Measurements from ENCODE around the gene KIAA1328.

The KIAA1328 gene

DNA sequence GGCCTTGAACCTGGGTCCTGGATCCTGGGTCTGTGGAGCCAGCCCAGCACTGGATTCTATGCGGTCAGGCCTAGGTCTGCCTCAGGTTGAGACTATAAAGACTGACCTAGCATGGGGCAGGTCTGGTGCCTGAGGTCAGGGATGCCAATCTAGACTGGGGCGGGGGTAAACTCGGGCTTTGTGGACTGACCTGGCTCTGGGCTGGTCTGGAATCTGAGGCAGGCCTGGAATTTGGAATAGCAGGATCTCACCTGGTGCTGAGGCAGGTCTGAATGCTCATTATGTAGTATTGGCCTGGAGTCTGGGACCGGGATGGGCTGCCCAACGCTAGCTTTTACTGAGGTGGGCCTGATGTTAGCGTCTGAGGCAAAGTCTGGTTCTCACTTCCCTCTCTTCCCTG, 256.0 kb downstream of the KIAA1328 start:
- peaks cover 8% of the 10 kb centered on the region for H3K4me1 ChIP-seq (ENCODE audit: control insufficient read depth, insufficient read depth, low read length)
- H3K9me3 ChIP-seq (ENCODE audit: control insufficient read depth, insufficient read depth, low read length) = no peaks in the 10 kb centered on the region
- no peaks in the 10 kb centered on the region for H3K36me3 ChIP-seq (ENCODE audit: control insufficient read depth, insufficient read depth, low read length)
- H3K27me3 ChIP-seq (ENCODE audit: control insufficient read depth, insufficient read depth, low read length) = no peaks in the 10 kb centered on the region
- H3K4me3 ChIP-seq (ENCODE audit: low read depth, low read length) = no peak overlapping the region
- no peak overlapping the region for H3K9ac ChIP-seq (ENCODE audit: low read depth, low read length)

DNA sequence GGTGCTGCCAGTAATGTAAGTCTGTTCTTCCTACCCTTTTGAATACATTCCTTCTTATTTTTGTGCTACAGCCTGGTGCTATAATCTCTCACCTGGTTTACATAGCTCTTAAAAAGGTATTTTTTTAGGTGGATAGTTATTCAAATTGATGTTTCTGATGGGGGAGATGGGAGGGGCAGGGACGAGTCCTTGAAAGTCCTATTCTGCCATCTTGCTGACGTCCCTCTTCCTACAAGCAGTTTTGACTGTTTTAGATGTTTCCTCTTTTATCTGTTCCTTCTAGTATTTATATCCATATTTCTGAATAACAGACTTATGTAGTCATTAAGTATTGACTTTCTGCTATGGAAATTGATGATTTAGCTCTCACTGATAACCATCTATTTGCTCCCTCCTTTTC, 256.4 kb downstream of the KIAA1328 start:
- Histone ChIP-seq H3K4me1 (ENCODE audit: control insufficient read depth, insufficient read depth, low read length) (peaks cover 8% of the 10 kb centered on the region), H3K27me3 (ENCODE audit: control insufficient read depth, insufficient read depth, low read length) (no peaks in the 10 kb centered on the region), H3K9ac (ENCODE audit: low read depth, low read length) (no peak overlapping the region), H3K4me3 (ENCODE audit: low read depth, low read length) (no peak overlapping the region), H3K36me3 (ENCODE audit: control insufficient read depth, insufficient read depth, low read length) (no peaks in the 10 kb centered on the region), H3K9me3 (ENCODE audit: control insufficient read depth, insufficient read depth, low read length) (no peaks in the 10 kb centered on the region)

- Histone ChIP-seq H3K27me3 (ENCODE audit: control insufficient read depth, insufficient read depth, low read length) (no peaks in the 10 kb centered on the region), H3K4me1 (ENCODE audit: control insufficient read depth, insufficient read depth, low read length) (no peaks in the 10 kb centered on the region), H3K9me3 (ENCODE audit: control insufficient read depth, insufficient read depth, low read length) (peaks cover 3% of the 10 kb centered on the region), H3K9ac (ENCODE audit: low read depth, low read length) (no peak overlapping the region), H3K36me3 (ENCODE audit: control insufficient read depth, insufficient read depth, low read length) (peaks cover 2% of the 10 kb centered on the region), H3K4me3 (ENCODE audit: low read depth, low read length) (no peak overlapping the region)
These were observed 279.0 kb downstream of the KIAA1328 start for GRCh38 chr18:37107748-37108522.

DNA sequence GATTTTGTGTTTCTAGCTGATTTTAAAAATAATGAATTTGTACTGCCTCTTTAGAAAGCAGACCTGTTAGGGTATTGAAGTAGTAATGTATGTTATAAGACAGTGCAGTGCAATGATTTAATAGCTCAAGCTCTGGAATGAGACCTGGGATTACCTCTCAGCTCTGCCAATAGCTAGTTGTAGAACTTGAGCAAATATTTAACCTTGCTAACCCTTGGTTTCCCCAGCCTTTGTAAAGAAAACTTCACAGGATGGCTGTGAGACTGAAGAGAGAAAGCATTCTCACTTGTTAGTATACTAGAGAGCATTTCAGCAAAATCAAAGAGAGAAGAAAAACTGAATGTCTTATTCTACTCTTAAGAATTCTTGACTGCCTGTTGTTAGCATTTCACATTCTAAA, 293.9 kb downstream of the KIAA1328 start:
- H3K4me1 ChIP-seq (ENCODE audit: control insufficient read depth, insufficient read depth, low read length) = no peaks in the 10 kb centered on the region

GRCh38 chr18:37124516-37124915, 295.6 kb downstream of the KIAA1328 start:
- Histone ChIP-seq H3K27me3 (ENCODE audit: control insufficient read depth, insufficient read depth, low read length) (no peaks in the 10 kb centered on the region), H3K9me3 (ENCODE audit: control insufficient read depth, insufficient read depth, low read length) (no peaks in the 10 kb centered on the region), H3K4me3 (ENCODE audit: low read depth, low read length) (no peak overlapping the region), H3K9ac (ENCODE audit: low read depth, low read length) (no peak overlapping the region), H3K4me1 (ENCODE audit: control insufficient read depth, insufficient read depth, low read length) (no peaks in the 10 kb centered on the region), H3K36me3 (ENCODE audit: control insufficient read depth, insufficient read depth, low read length) (no peaks in the 10 kb centered on the region)

More for the DNA sequence above, 293.9 kb downstream of the KIAA1328 start:
- Histone ChIP-seq H3K36me3 (ENCODE audit: control insufficient read depth, insufficient read depth, low read length) (no peaks in the 10 kb centered on the region), H3K9ac (ENCODE audit: low read depth, low read length) (no peak overlapping the region), H3K27me3 (ENCODE audit: control insufficient read depth, insufficient read depth, low read length) (no peaks in the 10 kb centered on the region), H3K4me3 (ENCODE audit: low read depth, low read length) (no peak overlapping the region), H3K9me3 (ENCODE audit: control insufficient read depth, insufficient read depth, low read length) (no peaks in the 10 kb centered on the region)

DNA sequence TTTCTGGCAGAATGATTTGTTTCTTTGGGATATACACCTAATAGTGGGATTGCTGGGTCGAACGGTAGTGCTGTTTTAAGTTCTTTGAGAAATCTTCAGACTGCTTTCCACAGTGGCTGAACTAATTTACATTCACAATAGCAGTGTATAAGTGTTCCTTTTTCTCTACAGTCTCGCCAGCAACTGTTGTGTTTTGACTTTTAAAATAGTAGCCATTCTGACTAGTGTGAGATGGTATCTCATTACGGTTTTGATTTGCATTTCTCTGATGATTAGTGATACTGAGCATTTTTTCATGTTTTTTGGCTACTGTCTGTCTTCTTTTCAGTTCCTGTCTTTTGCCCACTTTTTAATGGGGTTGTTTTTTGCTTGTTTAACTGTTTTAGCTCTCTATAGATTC, 306.2 kb downstream of the KIAA1328 start:
- Histone ChIP-seq H3K4me3 (ENCODE audit: low read depth, low read length) (no peak overlapping the region), H3K36me3 (ENCODE audit: control insufficient read depth, insufficient read depth, low read length) (no peaks in the 10 kb centered on the region), H3K4me1 (ENCODE audit: control insufficient read depth, insufficient read depth, low read length) (peaks cover 4% of the 10 kb centered on the region), H3K27me3 (ENCODE audit: control insufficient read depth, insufficient read depth, low read length) (no peaks in the 10 kb centered on the region), H3K9ac (ENCODE audit: low read depth, low read length) (no peak overlapping the region), H3K9me3 (ENCODE audit: control insufficient read depth, insufficient read depth, low read length) (no peaks in the 10 kb centered on the region)

- Histone ChIP-seq H3K36me3 (ENCODE audit: control insufficient read depth, insufficient read depth, low read length) (no peaks in the 10 kb centered on the region), H3K9me3 (ENCODE audit: control insufficient read depth, insufficient read depth, low read length) (no peaks in the 10 kb centered on the region), H3K4me1 (ENCODE audit: control insufficient read depth, insufficient read depth, low read length) (peaks cover 5% of the 10 kb centered on the region), H3K9ac (ENCODE audit: low read depth, low read length) (no peak overlapping the region), H3K27me3 (ENCODE audit: control insufficient read depth, insufficient read depth, low read length) (no peaks in the 10 kb centered on the region), H3K4me3 (ENCODE audit: low read depth, low read length) (no peak overlapping the region)
These were observed 309.5 kb downstream of the KIAA1328 start for GRCh38 chr18:37138456-37138855.

- H3K36me3 ChIP-seq (ENCODE audit: control insufficient read depth, insufficient read depth, low read length) = no peaks in the 10 kb centered on the region
- no peak overlapping the region for H3K4me3 ChIP-seq (ENCODE audit: low read depth, low read length)
- H3K9ac ChIP-seq (ENCODE audit: low read depth, low read length) = no peak overlapping the region
- H3K9me3 ChIP-seq (ENCODE audit: control insufficient read depth, insufficient read depth, low read length) = no peaks in the 10 kb centered on the region
- peaks cover 5% of the 10 kb centered on the region for H3K4me1 ChIP-seq (ENCODE audit: control insufficient read depth, insufficient read depth, low read length)
- no peaks in the 10 kb centered on the region for H3K27me3 ChIP-seq (ENCODE audit: control insufficient read depth, insufficient read depth, low read length)
These were observed 310.9 kb downstream of the KIAA1328 start for GRCh38 chr18:37139876-37140275.

- Histone ChIP-seq H3K9ac (ENCODE audit: low read depth, low read length) (no peak overlapping the region), H3K4me1 (ENCODE audit: control insufficient read depth, insufficient read depth, low read length) (peaks cover 4% of the 10 kb centered on the region), H3K9me3 (ENCODE audit: control insufficient read depth, insufficient read depth, low read length) (no peaks in the 10 kb centered on the region), H3K27me3 (ENCODE audit: control insufficient read depth, insufficient read depth, low read length) (no peaks in the 10 kb centered on the region), H3K4me3 (ENCODE audit: low read depth, low read length) (no peak overlapping the region), H3K36me3 (ENCODE audit: control insufficient read depth, insufficient read depth, low read length) (no peaks in the 10 kb centered on the region)
These were observed 316.0 kb downstream of the KIAA1328 start for GRCh38 chr18:37144921-37145320.

DNA sequence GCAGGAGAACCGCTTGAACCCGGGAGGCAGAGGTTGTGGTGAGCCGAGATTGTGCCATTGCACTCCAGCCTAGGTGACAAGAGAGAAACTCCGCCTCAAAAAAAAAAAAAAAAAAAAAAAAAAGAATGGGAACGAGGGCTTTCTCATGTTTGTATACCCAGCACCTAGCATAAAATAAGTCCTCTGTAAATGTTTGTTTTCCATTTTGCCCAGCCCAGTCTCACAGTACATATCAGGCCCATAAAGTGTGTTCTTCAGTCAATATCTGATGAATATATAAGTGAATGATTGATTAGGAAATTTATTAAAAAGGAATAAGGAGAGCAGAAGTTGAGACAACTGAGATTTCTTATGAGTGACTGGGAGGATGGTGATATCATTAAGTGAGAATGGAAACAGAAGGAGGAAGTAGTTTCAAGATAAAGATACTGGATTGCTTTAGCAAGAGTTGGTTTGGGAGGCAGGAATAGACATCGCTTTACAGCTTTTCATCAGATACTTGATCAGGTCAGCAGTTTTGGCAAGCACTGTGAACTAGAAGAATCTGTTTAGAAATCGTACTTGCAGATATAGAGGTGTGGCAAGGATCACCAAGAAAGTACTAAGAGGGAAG, 327.5 kb downstream of the KIAA1328 start:
- Histone ChIP-seq H3K9me3 (ENCODE audit: control insufficient read depth, insufficient read depth, low read length) (no peaks in the 10 kb centered on the region), H3K9ac (ENCODE audit: low read depth, low read length) (no peak overlapping the region), H3K4me1 (ENCODE audit: control insufficient read depth, insufficient read depth, low read length) (peaks cover 17% of the 10 kb centered on the region), H3K36me3 (ENCODE audit: control insufficient read depth, insufficient read depth, low read length) (no peaks in the 10 kb centered on the region), H3K4me3 (ENCODE audit: low read depth, low read length) (no peak overlapping the region), H3K27me3 (ENCODE audit: control insufficient read depth, insufficient read depth, low read length) (no peaks in the 10 kb centered on the region)

- Histone ChIP-seq H3K9ac (ENCODE audit: low read depth, low read length) (no peak overlapping the region), H3K4me1 (ENCODE audit: control insufficient read depth, insufficient read depth, low read length) (peaks cover 17% of the 10 kb centered on the region), H3K36me3 (ENCODE audit: control insufficient read depth, insufficient read depth, low read length) (no peaks in the 10 kb centered on the region), H3K9me3 (ENCODE audit: control insufficient read depth, insufficient read depth, low read length) (no peaks in the 10 kb centered on the region), H3K27me3 (ENCODE audit: control insufficient read depth, insufficient read depth, low read length) (no peaks in the 10 kb centered on the region), H3K4me3 (ENCODE audit: low read depth, low read length) (no peak overlapping the region)
These were observed 331.3 kb downstream of the KIAA1328 start for GRCh38 chr18:37160038-37160820.
